IPS-20b (cell line): Measurements from ENCODE around the gene DDX5.
A peak's percentile ranks its signal among the peaks of the same experiment; 100 is the strongest.

Source experiments
- H3K27ac ChIP-seq: one replicate; pipeline ENCODE4 v1.5.1; 2013; ENCODE audit warnings: low read length
- H3K27me3 ChIP-seq: 2 replicates; pipeline ENCODE4 v1.6.1; 2013; ENCODE audit warnings: mild to moderate bottlenecking, low read length, inconsistent platforms; ENCODE audit not compliant: insufficient read depth
- H3K36me3 ChIP-seq: 2 replicates; pipeline ENCODE4 v1.6.1; 2013; ENCODE audit warnings: low read depth, mild to moderate bottlenecking, inconsistent platforms, low read length, moderate library complexity; ENCODE audit not compliant: insufficient read depth
- H3K4me1 ChIP-seq: 2 replicates; pipeline ENCODE4 v1.6.1; 2013; ENCODE audit warnings: mild to moderate bottlenecking, control low read depth, inconsistent platforms, low read length, moderate library complexity; ENCODE audit not compliant: insufficient read depth
- H3K4me3 ChIP-seq: 2 replicates; pipeline ENCODE4 v1.5.1; 2013; ENCODE audit warnings: mild to moderate bottlenecking, low read length, inconsistent platforms
- H3K9ac ChIP-seq: 2 replicates; pipeline ENCODE4 v1.6.1; 2013; ENCODE audit warnings: low read depth, mild to moderate bottlenecking, inconsistent platforms, low read length, moderate library complexity
- H3K9me3 ChIP-seq: 2 replicates; pipeline ENCODE4 v1.6.1; 2013; ENCODE audit warnings: mild to moderate bottlenecking, low read depth, low read length, inconsistent platforms; ENCODE audit not compliant: insufficient read depth

Gene DDX5

GRCh38 chr17:64508683-64509082 lies 2.6 kb upstream of the DDX5 start:
- H3K36me3 ChIP-seq, result peaks cover 66% of the 10 kb centered on the region
- peak overlapping the region; percentile 100 for H3K4me3 ChIP-seq

DNA sequence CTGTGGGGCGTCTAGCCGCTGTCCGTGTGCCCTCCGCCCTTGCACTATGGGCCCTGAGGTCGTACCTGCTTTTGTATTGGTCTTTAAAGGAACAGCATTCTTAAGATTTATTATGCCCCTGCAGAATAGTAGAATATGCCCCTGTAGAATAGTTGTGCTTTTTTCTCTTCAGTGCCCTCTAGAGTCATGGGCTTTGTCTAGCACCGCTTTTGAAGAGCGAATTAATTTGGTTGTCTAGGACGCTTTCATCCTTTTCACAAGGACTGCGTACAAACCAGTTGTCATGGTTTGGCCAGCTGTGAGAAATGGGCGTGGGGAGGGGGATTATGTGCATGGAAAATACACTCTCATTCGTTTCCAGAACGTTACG lies 1.3 kb upstream of the DDX5 start:
- Histone ChIP-seq H3K9ac (peak overlapping the region; percentile 100), H3K27me3 (no peaks in the 10 kb centered on the region), H3K9me3 (no peaks in the 10 kb centered on the region; the same call in 1 of the 2 replicates), H3K4me1 (peaks cover 9% of the 10 kb centered on the region; the same call in 1 of the 2 replicates), H3K4me3 (peak overlapping the region; percentile 100), H3K36me3 (peaks cover 66% of the 10 kb centered on the region), H3K27ac (peak overlapping the region; percentile 16)

More at GRCh38 chr17:64508683-64509082, 2.6 kb upstream of the DDX5 start:
- no peaks in the 10 kb centered on the region for H3K27me3 ChIP-seq
- H3K9me3 ChIP-seq, result no peaks in the 10 kb centered on the region; the same call in 1 of the 2 replicates
- H3K4me1 ChIP-seq, result peaks cover 9% of the 10 kb centered on the region; the same call in 1 of the 2 replicates
- 0 out of 2 replicates have a peak overlapping the region, but pooled peaks have one; percentile 100 for H3K9ac ChIP-seq
- no peak overlapping the region for H3K27ac ChIP-seq

DNA sequence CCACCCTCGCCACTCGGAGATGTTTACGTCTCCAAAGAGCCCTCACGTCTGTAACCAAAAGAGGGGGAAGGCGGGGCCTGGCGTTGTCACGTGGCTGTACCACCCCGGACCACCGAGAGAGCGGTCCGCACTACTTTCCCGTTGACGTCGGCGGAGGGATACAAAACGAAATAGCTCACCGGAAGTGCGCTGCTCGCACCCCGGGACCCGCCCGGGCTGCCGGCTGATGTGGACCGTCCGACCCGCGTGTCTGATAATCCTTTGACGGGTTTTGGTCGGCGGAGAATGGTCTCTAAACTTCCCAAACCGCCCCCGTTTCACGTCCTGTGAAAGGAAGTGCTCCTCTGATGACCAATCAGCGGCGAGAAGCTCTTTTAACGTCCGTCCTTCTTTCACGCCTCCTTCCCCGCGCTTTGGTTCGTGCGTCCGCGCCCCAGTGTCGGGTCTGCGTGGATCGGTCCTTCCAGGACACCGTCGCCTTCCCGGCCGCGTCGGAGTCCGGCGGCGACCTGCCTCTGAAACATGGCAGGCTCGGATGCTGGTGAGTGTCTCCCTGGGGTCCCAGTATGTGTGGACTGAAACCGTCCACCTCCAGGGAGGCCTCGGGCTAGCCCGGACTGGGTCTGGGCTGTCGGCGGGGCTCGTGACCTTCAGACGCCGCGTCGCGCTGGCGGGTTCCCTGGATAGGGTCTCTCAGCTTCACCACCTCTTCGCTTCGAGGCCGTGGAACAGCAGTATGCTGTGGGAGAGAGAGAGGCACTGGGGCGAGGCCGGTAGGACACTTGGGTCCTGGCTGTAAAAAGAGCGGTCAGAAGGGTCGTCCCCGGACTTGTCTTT lies 705 bp upstream of the DDX5 start, which contains the start of gene CEP95:
TSS of gene CEP95 (plus strand) at position 402 of the 837 bp plus-strand sequence. CDS start at position 523, 121 bp downstream.
- peak within 1 kb of the TSS; percentile 100 for H3K4me3 ChIP-seq
- H3K36me3 ChIP-seq, result peaks cover 66% of the 10 kb centered on the region
- H3K4me1 ChIP-seq, result peaks cover 9% of the 10 kb centered on the region; the same call in 1 of the 2 replicates
- peak within 1 kb of the TSS; percentile 97 for H3K27ac ChIP-seq
- no peaks in the 10 kb centered on the region; the same call in 1 of the 2 replicates for H3K9me3 ChIP-seq
- no peaks in the 10 kb centered on the region for H3K27me3 ChIP-seq
- peak within 1 kb of the TSS; percentile 100 for H3K9ac ChIP-seq

GRCh38 chr17:64505340-64506200 lies 519 bp downstream of the DDX5 start:
- Histone ChIP-seq H3K4me3 (peak overlapping the region; percentile 100), H3K36me3 (peaks cover 66% of the 10 kb centered on the region), H3K4me1 (peaks cover 9% of the 10 kb centered on the region; the same call in 1 of the 2 replicates), H3K27ac (peak overlapping the region; percentile 97), H3K9me3 (no peaks in the 10 kb centered on the region; the same call in 1 of the 2 replicates), H3K9ac (peak overlapping the region; percentile 100), H3K27me3 (no peaks in the 10 kb centered on the region)

- H3K4me1 ChIP-seq, result peaks cover 9% of the 10 kb centered on the region; the same call in 1 of the 2 replicates
- peaks cover 66% of the 10 kb centered on the region for H3K36me3 ChIP-seq
- H3K4me3 ChIP-seq, result peak overlapping the region; percentile 100
- H3K9me3 ChIP-seq, result no peaks in the 10 kb centered on the region; the same call in 1 of the 2 replicates
- peak overlapping the region; percentile 100 for H3K9ac ChIP-seq
- H3K27me3 ChIP-seq, result no peaks in the 10 kb centered on the region
- peak overlapping the region; percentile 97 for H3K27ac ChIP-seq
Observed at GRCh38 chr17:64504769-64505339, 1.2 kb downstream of the DDX5 start.

- peak overlapping the region; percentile 100 for H3K4me3 ChIP-seq
- H3K36me3 ChIP-seq, result peaks cover 68% of the 10 kb centered on the region
- no peaks in the 10 kb centered on the region; the same call in 1 of the 2 replicates for H3K9me3 ChIP-seq
- H3K27ac ChIP-seq, result no peak overlapping the region
- no peaks in the 10 kb centered on the region for H3K27me3 ChIP-seq
- H3K4me1 ChIP-seq, result peaks cover 9% of the 10 kb centered on the region; the same call in 1 of the 2 replicates
- peak overlapping the region; percentile 100 for H3K9ac ChIP-seq
Observed at GRCh38 chr17:64503821-64504768, 2.0 kb downstream of the DDX5 start.

- Histone ChIP-seq H3K4me3 (peak overlapping the region; percentile 100; the same call in 1 of the 2 replicates), H3K27ac (no peak overlapping the region), H3K4me1 (peaks cover 8% of the 10 kb centered on the region; the same call in 1 of the 2 replicates), H3K9ac (no peak overlapping the region), H3K36me3 (peaks cover 72% of the 10 kb centered on the region), H3K27me3 (no peaks in the 10 kb centered on the region), H3K9me3 (no peaks in the 10 kb centered on the region; the same call in 1 of the 2 replicates)
Observed at GRCh38 chr17:64503341-64503740, 2.7 kb downstream of the DDX5 start.

DNA sequence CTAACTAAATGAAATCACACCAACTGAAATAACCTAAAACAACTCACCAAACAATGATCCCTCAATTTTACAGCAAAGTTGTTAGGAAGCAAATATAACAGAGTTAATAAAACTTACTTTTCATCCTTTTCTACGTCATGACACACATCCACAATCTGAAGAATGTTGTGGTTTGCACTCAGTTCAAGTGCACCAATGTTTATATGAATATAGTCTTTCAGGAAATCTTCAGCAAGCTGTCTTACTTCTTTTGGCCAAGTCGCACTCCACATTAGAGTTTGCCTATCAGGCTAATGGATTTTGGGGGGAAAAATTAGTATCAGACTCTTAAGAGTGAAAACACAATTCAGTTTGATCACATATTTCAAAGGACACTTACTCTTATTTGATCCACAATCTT lies 3.3 kb downstream of the DDX5 start:
- Histone ChIP-seq H3K4me3 (no peak overlapping the region), H3K27me3 (no peaks in the 10 kb centered on the region), H3K4me1 (peaks cover 4% of the 10 kb centered on the region; the same call in 1 of the 2 replicates), H3K27ac (no peak overlapping the region), H3K9me3 (no peaks in the 10 kb centered on the region; the same call in 1 of the 2 replicates), H3K9ac (no peak overlapping the region), H3K36me3 (peaks cover 77% of the 10 kb centered on the region)

- Histone ChIP-seq H3K4me1 (peaks cover 4% of the 10 kb centered on the region; the same call in 1 of the 2 replicates), H3K9ac (no peak overlapping the region), H3K4me3 (no peak overlapping the region), H3K27me3 (no peaks in the 10 kb centered on the region), H3K27ac (no peak overlapping the region), H3K36me3 (peaks cover 81% of the 10 kb centered on the region), H3K9me3 (no peaks in the 10 kb centered on the region; the same call in 1 of the 2 replicates)
Observed at GRCh38 chr17:64502021-64502420, 4.1 kb downstream of the DDX5 start.
